Measurements from ENCODE around the gene ZMYND19.
"Not testable (repeated sequence)": the region's sequence is repeated elsewhere in the genome, so short reads cannot be mapped to it uniquely, and the experiment has no call there.

The ZMYND19 gene

DNA sequence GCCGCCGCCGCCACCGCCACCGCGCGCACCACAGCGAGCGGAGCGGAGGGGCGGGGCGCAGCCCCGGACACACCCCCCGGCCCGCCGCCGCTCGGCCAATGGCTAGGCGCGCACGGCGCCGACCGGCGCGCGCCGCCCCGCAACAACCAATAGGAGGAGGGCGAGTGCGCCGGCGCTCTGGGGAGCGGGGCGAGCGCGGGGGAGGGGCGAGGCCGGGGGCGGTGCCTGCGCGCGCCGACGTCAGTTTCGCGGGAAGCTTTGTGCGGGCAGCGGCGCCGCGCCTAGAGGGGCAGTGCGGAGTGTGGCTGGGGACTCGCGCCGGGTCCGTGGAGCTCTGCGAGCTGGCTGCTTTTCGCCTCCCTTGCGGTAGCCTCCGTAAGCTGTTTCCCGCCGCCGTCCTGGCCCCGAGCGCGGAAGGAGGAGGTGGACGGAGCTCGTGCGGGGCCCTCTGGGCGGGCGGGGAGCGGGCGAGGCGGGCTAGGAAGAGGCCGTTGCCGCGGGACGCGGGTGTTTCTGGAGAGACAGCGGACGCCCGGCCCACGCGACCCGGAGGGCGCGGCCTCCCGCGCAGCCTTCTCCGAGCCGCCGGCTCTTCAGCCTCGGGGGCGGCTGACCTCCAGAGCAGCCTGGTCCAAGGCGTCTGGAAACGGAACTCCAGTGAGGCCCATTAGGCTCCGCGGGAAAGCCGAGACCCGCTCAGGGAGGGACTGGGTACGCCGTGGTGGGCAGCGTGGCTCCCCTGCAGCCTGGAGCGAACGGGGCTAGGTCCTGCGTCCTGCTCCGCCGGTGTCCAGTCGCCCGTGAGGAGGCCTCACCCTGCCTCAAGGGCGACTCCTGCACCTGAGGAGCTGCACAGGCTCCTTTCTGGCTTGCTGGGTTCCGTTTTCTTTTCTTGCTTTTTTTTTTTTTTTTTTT, at the start of gene ZMYND19:
Gene ZMYND19 (minus strand): TSS at position 44 of the 915 bp plus-strand sequence. CDS start 249 bp downstream, outside the sequence.
- DNase-seq = peak in 13 of 14 donors; percentile 49 to 92 (median 70)

DNA sequence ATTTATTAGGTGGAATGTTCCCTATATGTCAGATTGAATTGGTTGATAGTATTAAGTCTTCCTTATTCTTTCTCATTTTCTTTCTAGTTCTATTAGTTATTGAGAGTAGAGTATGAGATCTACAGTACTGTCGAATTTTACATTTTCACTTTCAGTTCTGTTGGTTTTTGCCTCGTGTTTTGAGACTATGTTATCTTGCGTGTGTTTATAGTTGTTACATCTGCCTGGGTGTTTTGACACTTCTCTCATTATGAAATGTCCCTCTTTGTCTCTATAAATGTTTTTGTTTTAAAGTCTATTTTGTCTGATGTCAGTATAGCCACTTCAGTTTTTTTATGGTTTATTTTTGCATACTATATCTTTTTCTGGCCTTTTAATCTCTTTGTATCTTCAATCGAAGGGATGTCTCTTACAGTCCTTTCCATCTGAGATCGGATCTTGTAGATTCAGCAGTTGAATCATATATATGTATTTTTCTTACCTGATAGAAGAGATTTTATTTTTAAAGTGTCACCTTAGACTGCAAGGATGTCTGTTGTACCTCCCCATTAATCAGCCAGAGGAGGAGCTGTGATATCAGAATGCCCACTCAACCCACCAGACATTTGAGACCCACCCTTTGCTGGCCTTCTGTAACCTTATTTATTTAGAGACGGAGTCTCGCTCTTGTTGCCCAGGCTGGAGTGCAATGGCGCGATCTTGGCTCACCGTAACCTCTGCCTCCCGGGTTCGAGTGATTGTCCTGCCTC, 49.2 kb upstream of the ZMYND19 start:
- no peak for DNase-seq

DNA sequence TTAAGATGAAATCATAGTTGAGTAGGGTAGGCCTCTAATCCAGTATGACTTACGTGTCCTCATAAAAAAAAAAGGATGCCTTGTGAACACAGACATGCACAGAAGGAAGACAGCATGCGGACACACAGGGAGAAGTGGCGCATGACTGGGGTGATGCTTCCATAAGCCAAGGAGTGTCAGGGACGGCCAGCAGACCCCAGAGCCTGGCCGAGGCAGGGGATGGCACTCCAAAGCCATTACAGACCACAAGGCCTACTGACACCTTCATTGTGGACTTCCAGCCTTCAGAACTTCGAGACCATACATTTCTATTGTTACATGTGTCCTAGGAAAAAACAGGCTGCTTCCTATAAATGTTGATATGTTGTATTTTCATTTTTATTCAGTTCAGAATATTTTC, 48.4 kb upstream of the ZMYND19 start:
- no peak for DNase-seq

DNA sequence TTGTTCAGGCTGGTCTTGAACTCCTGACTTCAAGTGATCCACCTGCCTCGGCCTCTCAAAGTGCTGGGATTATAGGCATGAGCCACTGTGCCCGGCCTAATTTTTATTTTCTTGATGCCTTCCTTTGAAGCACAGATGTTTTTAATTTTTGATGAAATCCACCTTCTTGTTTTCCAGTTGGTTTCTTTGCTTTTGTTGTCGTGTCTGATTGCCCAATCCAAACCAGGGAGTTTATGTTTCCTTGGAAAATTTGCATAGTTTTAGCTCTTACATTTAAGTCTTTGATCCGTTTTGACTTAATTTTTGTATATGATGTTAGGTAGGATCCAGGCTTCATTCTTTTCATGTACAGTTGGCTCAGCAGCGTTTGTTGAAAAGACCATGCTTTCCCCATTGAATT, 43.7 kb upstream of the ZMYND19 start:
- no peak for DNase-seq

DNA sequence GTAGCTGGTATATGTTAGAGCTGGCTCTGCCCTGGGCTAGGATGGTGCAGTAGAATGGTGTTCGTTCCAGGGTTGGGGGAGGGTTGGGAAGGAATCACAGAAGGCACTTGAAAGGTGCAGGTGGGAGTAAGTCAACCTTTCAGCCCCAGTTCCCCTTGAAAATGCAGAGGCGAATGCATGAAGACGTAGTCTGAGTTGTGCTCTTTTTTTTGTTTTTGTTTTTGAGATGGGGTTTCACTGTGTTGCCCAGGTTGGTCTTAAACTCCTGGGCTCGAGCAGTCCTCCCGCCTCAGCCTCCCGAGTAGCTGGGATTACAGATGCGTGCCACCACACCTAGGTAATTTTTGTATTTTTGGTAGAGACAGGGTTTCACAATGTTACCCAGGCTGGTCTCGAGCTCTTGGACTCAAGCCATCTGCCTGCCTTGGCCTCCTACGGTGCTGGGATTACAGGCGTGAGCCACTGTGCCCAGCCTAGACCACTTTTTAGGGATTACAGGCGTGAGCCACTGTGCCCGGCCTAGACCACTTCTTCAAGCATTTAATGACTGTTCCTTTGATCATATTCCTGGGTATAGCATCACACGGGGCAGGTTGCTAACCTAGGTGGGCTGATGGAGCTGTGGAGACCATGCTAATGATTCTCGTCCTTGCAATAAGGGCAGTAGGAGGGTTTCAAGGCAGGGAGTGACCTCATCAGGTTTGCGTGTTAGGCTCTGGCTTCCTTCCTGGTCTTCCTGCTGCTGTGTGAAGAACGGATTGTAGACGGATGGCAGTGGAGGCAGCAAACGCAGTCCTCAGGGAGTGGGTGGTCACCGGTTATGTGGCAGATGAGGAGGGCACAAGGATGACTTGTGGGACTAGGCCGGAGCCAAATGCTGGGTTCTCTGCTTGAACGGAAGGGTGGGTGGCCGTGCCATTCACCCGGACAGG, 42.2 kb upstream of the ZMYND19 start:
- no peak for DNase-seq

DNA sequence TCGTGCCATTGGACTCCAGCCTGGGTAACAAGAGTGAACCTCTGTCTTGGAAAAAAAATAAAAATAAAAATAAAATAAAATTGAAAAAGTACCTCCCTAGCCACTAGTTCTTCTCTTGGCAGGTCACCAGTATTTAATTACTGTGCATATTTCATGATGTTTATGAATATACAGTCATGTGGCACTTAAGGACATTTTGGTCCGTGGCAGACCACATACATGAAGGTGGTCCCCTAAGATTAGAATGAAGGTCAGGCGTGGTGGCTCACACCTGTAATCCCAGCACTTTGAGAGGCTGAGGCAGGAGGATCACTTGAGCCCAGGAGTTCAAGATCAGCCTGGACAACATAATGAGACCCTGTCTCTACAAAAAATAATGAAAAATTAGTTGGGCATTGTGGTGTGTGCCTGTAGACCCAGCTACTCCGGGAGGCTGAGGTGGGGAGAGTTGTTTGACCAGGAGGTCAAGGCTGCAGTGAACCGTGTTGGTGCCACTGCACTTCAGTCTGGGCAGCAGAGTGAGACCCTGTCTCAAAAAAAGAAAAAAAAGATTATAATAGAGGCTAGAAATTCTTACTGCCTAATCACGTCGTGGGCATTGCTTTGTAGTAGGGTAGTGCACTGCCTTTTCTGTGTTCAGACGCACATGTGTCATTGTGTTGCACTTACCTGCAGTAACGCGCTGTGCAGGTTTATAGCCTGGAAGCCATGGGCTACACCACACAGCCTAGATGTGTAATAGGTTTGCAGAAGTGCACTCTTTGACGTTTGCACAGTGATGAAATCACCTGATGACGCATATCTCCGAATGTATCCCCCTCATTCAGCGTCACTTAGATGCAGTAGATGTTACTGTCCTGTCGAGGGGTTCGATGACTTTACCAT, 41.3 kb upstream of the ZMYND19 start:
- no peak for DNase-seq

DNA sequence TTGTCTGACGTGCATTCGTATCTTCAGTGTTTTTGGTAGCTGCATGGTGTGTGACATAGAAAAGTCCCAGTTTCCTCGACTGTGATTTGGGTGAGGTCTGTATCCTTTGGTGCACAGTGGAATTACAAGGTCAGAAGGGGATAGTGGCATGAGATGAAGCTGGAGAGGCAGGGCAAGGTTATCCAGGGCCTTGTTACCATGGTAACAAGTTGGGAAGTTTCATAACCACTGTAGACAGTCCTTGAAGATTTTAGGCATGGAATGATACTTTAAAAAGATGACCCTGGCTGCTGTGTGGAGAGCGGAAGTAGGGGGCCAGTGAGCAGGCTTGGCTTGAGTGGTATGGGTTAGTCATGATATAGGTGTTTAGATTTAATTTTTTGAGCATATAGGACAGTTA, 40.4 kb upstream of the ZMYND19 start:
- no peak for DNase-seq

DNA sequence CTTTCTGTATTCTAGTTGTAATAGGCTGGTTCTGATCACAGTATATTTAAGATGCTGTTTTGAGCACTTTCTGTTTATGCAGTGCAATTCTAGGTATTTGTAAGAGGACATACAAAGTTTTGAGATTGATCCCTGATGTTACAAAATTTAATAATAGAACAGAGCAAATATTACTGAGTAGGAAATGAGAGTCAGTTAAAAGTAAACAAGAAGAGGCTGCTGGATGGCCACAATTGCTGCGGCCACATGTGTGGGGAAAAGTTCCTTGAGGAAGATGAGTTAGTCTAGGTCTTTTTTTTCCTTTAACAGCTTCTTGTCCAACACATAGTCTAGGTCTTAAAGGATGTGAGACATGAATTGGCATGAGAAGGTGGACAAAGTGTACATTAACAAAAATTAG, 39.8 kb upstream of the ZMYND19 start:
- DNase-seq = no peak

DNA sequence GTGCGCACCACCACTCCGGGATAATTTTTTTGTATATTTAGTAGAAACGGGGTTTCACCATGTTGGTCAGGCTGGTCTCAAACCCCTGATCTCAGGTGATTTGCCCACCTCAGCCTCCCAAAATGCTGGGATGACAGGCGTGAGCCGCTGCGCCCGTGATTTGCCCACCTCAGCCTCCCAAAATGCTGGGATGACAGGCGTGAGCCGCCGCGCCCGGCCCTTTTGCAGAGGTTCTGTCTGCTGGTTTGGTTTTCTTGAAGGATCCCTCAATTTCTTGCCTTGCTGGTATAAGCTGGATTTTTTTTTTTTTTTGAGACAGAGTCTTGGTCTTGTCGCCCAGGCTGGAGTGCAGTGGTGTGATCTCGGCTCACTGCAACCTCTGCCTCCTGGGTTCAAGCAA, 37.1 kb upstream of the ZMYND19 start:
- not testable (repeated sequence) for DNase-seq

DNA sequence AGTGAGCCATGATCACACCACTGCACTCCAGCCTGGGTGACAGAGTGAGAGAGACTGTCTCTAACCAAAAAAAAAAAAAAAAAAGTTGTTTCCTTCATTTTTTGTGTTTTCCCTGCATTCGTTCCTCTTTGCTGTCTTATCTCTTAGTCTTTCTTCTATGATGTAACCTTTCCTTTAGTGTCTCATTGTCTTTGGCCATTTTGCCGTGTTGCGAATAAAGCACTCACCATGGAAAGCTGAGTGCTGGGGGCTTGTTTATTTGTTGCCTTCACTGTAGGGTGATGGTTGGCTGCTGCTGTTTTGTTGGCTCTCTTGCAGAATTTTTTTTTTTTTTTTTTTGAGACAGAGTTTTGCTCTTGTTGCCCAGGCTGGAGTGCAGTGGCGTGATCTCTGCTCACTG, 36.2 kb upstream of the ZMYND19 start:
- DNase-seq = no peak

DNA sequence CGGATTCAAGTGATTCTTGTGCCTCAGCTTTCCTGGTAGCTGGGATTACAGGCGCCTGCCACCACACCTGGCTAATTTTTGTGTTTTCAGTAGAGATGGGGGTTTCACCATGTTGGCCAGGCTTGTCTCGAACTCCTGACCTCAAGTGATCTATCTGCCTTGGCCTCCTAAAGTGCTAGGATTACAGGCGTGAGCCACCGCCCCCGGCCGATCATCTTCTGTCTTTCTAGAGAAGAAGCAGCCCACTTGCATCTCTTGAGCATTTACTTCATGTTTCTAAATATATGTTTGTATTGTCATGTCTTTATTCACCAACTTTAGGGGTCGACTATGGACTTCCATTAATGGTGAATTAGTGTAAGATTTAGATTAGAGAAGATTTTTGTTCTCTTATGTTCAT, 31.9 kb upstream of the ZMYND19 start:
- not testable (repeated sequence) for DNase-seq

DNA sequence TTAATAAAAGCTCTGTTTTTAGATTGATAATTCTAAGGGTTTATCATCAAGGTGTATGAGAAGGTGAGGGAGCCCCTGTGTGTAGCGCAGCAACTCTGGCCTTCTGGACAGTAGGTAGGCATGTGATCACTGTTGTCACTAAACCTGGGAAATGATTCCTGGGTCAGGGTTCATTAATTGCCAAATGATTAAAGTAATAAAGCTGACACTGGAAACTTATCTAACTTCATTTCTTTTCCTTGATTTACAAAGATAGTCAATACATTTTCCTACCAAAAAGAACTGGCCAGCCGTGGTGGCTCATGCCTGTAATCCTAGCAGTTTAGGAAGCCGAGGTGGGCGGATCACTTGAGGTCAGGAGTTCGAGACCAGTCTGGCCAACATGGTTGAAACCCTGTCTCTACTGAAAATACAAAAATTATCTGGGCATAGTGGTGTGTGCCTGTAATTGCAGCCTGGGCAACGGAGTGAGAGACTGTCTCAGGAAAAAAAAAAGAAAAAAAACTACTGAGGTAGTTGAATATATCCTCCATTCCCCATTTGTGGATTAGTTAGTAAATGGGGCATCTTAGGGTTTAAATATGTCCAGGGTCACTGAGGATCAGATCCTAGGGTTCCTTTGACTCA, 30.9 kb upstream of the ZMYND19 start:
- DNase-seq = no peak

DNA sequence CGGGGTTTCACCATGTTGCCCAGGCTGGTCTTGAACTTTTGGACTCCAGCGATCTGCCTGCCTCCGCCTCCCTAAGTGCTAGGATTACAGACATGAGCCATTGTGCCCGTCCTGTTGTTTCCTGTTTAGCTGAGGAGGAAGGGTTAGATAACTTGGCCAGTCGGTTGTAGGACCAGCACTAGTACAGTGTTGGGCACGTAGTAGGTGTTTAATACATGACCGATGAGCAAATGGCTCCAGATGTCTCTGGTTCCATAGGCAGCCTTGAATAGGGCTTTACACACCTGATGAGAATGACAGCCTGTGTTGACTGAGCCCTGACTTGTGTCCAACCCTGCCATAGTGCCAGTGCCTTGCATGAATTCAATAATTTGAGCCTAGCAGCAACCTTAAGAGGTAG, 30.3 kb upstream of the ZMYND19 start:
- no peak for DNase-seq

DNA sequence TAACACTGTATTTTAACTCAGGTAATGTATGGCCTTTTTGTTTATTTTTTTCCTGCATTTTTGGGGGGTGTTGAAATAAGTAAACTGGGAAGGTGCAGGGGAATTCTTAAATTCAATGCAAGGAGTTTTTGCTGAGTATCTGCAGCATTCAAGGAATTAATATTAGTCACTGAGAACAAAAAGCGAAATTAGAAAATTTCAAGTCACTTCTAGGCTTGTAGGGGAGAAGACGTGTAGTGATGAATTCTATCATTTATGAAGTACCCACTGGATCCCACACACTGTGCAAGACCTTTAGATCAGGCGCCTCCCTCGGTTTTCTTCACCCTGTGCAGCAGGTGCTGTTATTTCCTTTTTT, 29.7 kb upstream of the ZMYND19 start:
- DNase-seq = no peak

DNA sequence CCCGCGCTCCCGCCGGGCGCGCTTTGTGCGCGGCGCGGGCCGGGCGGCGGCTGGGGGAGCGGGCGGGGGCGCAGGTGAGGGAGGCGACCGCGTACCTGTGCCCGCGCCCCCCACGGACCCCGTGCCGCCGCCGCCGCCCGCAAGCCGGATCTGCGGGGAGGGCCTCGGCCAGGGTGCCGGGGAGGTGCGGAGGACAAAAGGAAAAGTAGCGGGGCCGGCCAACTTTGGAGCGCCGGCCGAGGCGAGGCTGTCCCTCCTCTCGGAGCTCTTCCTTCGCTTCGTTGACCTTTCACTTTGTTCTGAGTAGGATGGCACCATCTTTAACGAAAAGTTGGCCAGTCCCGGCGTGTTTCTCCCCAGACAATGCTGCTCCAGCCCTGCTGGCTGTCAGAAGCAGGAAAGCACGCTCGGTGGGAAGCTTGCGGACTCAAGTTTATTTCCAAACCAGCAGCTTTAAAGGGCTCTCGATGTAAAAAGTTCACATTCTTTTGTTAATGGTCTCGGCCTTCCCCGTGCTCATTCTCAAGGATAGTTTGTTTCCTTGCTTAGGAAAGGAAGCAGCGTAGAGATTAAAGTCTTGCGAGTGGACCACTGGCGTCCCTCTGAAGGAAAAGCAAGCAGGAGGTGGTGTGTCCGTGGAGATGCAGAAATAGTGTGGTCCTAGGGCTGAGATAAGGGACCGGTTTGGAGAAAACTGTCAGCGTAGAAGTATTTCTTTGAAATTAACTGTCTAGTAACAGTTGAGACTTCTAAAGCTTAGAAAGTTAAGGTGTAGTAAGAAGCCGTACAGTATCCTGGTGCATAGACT, 29.1 kb upstream of the ZMYND19 start:
- DNase-seq = no peak

DNA sequence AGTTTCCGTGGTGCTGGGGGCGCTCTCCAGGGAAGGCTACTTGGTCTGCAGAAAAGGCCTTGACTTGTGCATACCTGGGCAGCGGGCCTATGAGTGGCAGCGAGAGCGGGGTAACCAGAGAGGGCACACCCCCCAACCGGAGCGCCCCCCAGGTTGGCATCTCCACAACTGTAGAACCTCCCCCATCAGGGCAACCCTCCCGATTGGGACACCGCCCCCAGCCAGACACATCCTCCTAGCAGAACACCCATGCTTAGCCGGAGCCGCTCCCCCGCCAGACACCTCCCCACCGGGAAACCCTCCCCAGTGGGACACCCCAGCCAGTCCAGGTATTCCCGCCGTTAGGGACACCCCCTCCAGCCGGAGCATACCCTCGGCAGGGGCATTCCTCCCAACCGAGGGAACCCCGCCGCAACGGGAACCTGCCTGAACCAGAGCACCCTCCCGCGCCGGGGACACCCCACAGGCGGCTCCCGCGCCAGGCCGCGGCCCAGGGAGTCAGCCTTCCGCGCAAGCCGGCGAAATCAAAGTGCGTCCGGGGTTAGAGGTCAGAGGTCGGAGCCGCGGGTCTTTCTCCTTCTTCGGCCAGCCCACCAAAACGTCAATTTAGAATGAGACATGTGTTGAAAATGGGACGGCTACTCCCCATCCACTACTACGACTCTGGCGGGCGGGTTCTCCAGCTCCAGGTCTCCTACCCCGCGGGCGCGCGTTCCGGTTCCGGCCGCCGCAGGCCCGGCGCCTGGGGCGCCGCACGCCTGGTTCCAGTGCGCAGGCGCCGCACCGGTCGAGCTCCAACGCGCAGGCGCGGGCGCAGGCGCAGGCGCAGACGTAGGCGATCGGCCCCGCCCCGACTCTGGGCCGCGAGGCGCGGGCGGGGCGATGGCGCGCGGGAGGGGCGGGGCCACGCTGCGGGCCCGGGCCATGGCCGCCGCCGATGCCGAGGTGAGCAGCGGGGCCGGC, 28.1 kb upstream of the ZMYND19 start, which contains the start of gene EHMT1:
Gene EHMT1 (plus strand): TSS at position 901 of the 963 bp plus-strand sequence. CDS start 24 bp downstream, at position 925.
- DNase-seq = peak in 12 of 14 donors; percentile 75 to 94 (median 83)

DNA sequence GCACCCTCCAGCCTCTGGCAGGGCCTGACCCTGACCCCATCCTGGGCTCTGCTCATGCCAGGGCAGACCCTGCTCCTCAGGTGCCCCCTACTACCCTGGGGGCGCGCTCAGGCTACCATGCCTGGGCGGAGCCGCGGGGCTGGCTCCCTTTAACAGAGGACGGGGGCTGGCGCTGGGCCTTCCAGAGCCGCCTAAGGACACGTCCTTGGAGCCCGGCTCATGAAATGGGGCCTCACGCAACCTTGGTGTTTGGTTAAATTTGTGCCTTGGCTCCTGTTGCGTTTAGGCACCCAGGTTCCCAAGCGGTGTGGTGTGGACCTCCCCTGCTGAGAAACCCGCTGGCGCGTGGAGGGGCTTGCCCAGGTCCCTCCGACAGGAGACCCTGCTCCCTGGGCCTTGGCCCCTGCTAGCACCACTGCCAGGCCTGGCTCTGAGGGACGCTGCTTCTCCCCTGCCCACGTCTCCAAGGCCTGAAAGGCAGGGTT, 25.1 kb upstream of the ZMYND19 start:
- DNase-seq = no peak

DNA sequence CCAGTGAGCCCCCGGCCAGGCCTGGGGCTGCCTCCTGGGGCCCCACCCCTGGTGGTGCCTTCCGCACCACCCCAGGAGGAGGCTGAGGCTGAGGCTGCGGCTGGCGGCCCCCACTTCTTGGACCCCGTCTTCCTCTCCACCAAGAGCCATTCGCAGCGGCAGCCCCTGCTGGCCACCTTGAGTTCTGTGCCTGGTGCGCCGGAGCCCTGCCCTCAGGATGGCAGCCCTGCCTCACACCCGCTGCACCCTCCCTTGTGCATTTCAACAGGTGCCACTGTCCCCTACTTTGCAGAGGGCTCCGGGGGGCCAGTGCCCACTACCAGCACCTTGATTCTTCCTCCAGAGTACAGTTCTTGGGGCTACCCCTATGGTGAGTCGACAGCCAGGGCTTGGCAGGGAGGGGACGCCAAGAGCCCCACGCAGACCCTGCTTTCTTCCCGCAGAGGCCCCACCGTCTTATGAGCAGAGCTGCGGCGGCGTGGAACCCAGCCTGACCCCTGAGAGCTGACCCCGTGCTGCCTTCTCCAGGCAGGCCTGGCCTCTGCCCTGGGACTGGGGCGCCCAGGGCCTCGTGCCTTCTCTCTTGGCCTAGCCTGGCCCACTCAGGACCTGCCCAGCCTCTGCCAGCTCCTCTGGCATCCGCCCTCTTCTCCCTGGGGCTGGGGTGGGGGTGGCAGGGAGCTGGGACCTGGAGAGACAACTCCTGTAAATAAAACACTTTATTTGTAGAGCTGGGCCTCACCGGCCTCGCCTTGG, 24.5 kb upstream of the ZMYND19 start:
- DNase-seq = no peak

All from C1 segment of cervical spinal cord (tissue), 14 donors.